Thyroid gland (tissue), 4 donors: ENCODE data around the gene IRF2BPL. TPM values are rescaled to one million over a fixed set of nuclear protein-coding genes. Genes with fewer than 3 reads are reported as not detected.

Experiments
- DNase-seq, 2 donors: peaks; one replicate each; pipeline ENCODE4 v3.0.0-alpha.2; 2019
- H3K27ac ChIP-seq, 3 donors: fragments of 200-600 bp; sonication (generic); 1 replicate in 2 of 3; 2 replicates in 1 of 3; pipeline ENCODE4 v1.5.1; 2016 to 2019; ENCODE audit warnings: mild to moderate bottlenecking in 1 of 3, moderate library complexity in 1 of 3
- H3K27me3 ChIP-seq: fragments of 200-600 bp; sonication (generic); one replicate; pipeline ENCODE4 v1.5.1; 2019
- H3K36me3 ChIP-seq, 2 donors: fragments of 200-600 bp; sonication (generic); one replicate each; pipeline ENCODE4 v1.5.1; 2016 to 2019
- H3K4me1 ChIP-seq, 2 donors: fragments of 200-600 bp; sonication (generic); one replicate each; pipeline ENCODE4 v1.5.1; 2017 to 2019
- H3K4me3 ChIP-seq, 3 donors: fragments of 200-600 bp; sonication (generic); replicated peaks in 1 of 3; 1 replicate in 2 of 3; 2 replicates in 1 of 3; pipeline ENCODE4 v1.5.1; 2016; ENCODE audit warnings: mild to moderate bottlenecking in 1 of 3
- H3K9me3 ChIP-seq: fragments of 200-600 bp; sonication (generic); one replicate; pipeline ENCODE4 v1.5.1; 2017
- POLR2A ChIP-seq, 2 donors: fragments of 450-650 bp; IDR thresholded peaks; one replicate each; pipeline ENCODE4 v1.6.1; 2017; ENCODE audit warnings: antibody characterized with exemption in 2 of 2, mild to moderate bottlenecking in 2 of 2, moderate library complexity in 1 of 2
- WGBS, 2 donors: methylation state at CpG; one replicate each; pipeline ENCODE4 v1.1.5; 2017; 5-methylcytosine and 5-hydroxymethylcytosine counted together
- intact Hi-C: fragments of 100-400 bp; cut with DNase I; formaldehyde crosslinking; loops from one replicate; pipeline ENCODE4 v1.15.1; 2023
- total RNA-seq, 4 donors: library from RNA; depleted of rRNA; stranded (reverse); fragments of >200 nt; gene quantifications; one replicate each; pipeline ENCODE4 v1.2.3, GENCODE V29; 2016
- TF ChIP-seq, protein P1 (sequence below), 6 experiments: fragments of 200-600 bp in 3 of 6; fragments of 450-650 bp in 3 of 6; sonication (generic) in 3 of 6; IDR thresholded peaks; one replicate each; pipeline ENCODE4 v1.5.1; 2016 to 2019; ENCODE audit warnings: antibody characterized with exemption in 6 of 6, mild to moderate bottlenecking in 2 of 6, inconsistent platforms in 1 of 6, moderate library complexity in 1 of 6

IRF2BPL gene
- total RNA-seq, 4 donors from 2014 or later, result 43.9 to 103 (median 78.4) TPM

DNA sequence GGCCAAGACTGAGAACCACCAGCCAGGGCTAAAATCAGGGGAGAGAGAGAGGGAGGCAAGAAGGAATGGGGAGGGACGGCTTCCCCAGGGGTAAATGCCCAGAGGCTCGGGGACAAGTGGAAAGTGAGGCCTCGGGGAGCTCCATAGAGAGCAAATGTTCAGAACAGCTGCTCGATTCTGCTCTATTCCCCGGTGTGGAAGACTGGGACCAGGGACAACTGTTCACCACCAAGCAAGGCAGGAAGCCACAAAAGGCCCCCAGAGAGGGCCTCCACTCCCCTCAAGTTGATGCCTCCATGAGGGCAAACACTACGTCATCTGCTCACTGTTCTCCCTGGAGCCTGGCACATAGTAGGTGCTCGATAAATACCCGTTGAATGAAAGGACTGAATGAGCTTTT, 53.5 kb downstream of the IRF2BPL start:
- TF ChIP-seq POLR2A (IDR thresholded peaks at IDR 0.05), result no peak
- TF ChIP-seq, protein P1, sequence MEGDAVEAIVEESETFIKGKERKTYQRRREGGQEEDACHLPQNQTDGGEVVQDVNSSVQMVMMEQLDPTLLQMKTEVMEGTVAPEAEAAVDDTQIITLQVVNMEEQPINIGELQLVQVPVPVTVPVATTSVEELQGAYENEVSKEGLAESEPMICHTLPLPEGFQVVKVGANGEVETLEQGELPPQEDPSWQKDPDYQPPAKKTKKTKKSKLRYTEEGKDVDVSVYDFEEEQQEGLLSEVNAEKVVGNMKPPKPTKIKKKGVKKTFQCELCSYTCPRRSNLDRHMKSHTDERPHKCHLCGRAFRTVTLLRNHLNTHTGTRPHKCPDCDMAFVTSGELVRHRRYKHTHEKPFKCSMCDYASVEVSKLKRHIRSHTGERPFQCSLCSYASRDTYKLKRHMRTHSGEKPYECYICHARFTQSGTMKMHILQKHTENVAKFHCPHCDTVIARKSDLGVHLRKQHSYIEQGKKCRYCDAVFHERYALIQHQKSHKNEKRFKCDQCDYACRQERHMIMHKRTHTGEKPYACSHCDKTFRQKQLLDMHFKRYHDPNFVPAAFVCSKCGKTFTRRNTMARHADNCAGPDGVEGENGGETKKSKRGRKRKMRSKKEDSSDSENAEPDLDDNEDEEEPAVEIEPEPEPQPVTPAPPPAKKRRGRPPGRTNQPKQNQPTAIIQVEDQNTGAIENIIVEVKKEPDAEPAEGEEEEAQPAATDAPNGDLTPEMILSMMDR (IDR thresholded peaks at IDR 0.05), result no peak
- Histone ChIP-seq H3K27ac (peak overlapping the region; percentile 63 to 84 (median 75)), H3K36me3 (no peaks in the 10 kb centered on the region), H3K4me1 (peaks cover 18 to 20% of the 10 kb centered on the region in 2 donors), H3K27me3 (no peaks in the 10 kb centered on the region), H3K9me3 (no peaks in the 10 kb centered on the region), H3K4me3 (no peak overlapping the region)
- no peak for DNase-seq
- 92 to 95% methylated on average over 8 of the region's 8 CpGs for WGBS, 2 donors
- intact Hi-C loops, result loop anchor here (5.0 kb wide), 1 partner anchor 37 kb away; no protein-coding TSS in a partner anchor

Other genes starting within 250 kb of the IRF2BPL start
- gene ANGEL1, start 215.8 kb downstream of the IRF2BPL start, total RNA-seq, result 10 to 100 TPM; 14.5 to 26.0 (median 18.4) TPM
- gene LRRC74A, start 202.3 kb downstream of the IRF2BPL start, total RNA-seq, result not detected
- 10 to 100 TPM; 37.6 to 59.5 (median 44.6) TPM for gene CIPC, start 69.5 kb upstream of the IRF2BPL start, total RNA-seq
- not detected for gene ZDHHC22, start 113.1 kb upstream of the IRF2BPL start, total RNA-seq
- 1 to 10 TPM in 1 of 4 donors, under 1 TPM in 3; 0.13 to 4.1 (median 0.54) TPM for gene TMEM63C, start 153.1 kb upstream of the IRF2BPL start, total RNA-seq
- not detected for gene NGB, start 242.5 kb upstream of the IRF2BPL start, total RNA-seq